Neural cell (in vitro differentiated cells): ENCODE results near the gene KIAA0753. TPM values are rescaled to one million over a fixed set of nuclear protein-coding genes. Genes with fewer than 3 reads are reported as not detected.

Source experiments
- H2AFZ ChIP-seq: fragments of 200-600, 300-800 bp; sonication (generic), shearing (Covaris generic); 2 replicates; pipeline ENCODE4 v1.6.0; 2014; ENCODE audit warnings: low read depth, mild to moderate bottlenecking, antibody characterized with exemption, low read length, moderate library complexity
- H3F3A ChIP-seq: fragments of 200-600 bp; shearing (Covaris generic); 2 replicates; pipeline ENCODE4 v1.6.1; 2016; ENCODE audit warnings: mild to moderate bottlenecking, moderate library complexity, mixed read lengths, antibody characterized with exemption, low read length; ENCODE audit not compliant: insufficient read depth, poor library complexity, severe bottlenecking
- H3K27ac ChIP-seq: fragments of 200-600, 300-800 bp; sonication (generic), shearing (Covaris generic); 2 replicates; pipeline ENCODE4 v1.5.1; 2014; ENCODE audit warnings: mild to moderate bottlenecking, low read length, moderate library complexity
- H3K27me3 ChIP-seq: fragments of 300-800, 200-600 bp; sonication (generic), shearing (Covaris generic); 2 replicates; pipeline ENCODE4 v1.6.0; 2014; ENCODE audit warnings: mild to moderate bottlenecking, low read depth, low read length, moderate library complexity; ENCODE audit not compliant: insufficient read depth
- H3K36me3 ChIP-seq: fragments of 300-800, 200-600 bp; sonication (generic), shearing (Covaris generic); 2 replicates; pipeline ENCODE4 v1.5.1; 2014; ENCODE audit warnings: mild to moderate bottlenecking, antibody characterized with exemption, low read length, moderate library complexity; ENCODE audit not compliant: insufficient read depth
- H3K4me2 ChIP-seq: fragments of 300-800, 200-600 bp; sonication (generic), shearing (Covaris generic); 2 replicates; pipeline ENCODE4 v1.6.0; 2014; ENCODE audit warnings: mild to moderate bottlenecking, low read length
- H3K4me3 ChIP-seq: fragments of 300-800, 200-600 bp; sonication (generic), shearing (Covaris generic); 2 replicates; pipeline ENCODE4 v1.5.1; 2014; ENCODE audit warnings: mild to moderate bottlenecking, low read length, moderate library complexity
- H3K79me2 ChIP-seq: fragments of 200-600 bp; shearing (Covaris generic); replicated peaks from 2 replicates; pipeline ENCODE4 v1.6.0; 2014; ENCODE audit warnings: mild to moderate bottlenecking, low read length, moderate library complexity; ENCODE audit not compliant: insufficient read depth
- H3K9ac ChIP-seq: fragments of 300-800, 200-600 bp; sonication (generic), shearing (Covaris generic); 2 replicates; pipeline ENCODE4 v1.6.1; 2016; ENCODE audit warnings: mild to moderate bottlenecking, low read length, mixed read lengths
- H3K9me2 ChIP-seq: fragments of 200-600 bp; shearing (Covaris generic); 2 replicates; pipeline ENCODE4 v1.6.1; 2016; ENCODE audit warnings: mild to moderate bottlenecking, low read length, mixed read lengths; ENCODE audit not compliant: insufficient read depth
- H3K9me3 ChIP-seq: fragments of 200-600, 300-800 bp; sonication (generic), shearing (Covaris generic); 2 replicates; pipeline ENCODE4 v1.6.1; 2016; ENCODE audit warnings: mild to moderate bottlenecking, mixed run types, low read length, moderate library complexity, mixed read lengths
- H4K20me1 ChIP-seq: fragments of 200-600 bp; shearing (Covaris generic); 2 replicates; pipeline ENCODE4 v1.6.1; 2016; ENCODE audit warnings: mild to moderate bottlenecking, mixed run types; ENCODE audit not compliant: insufficient read depth
- EP300 ChIP-seq: fragments of 450-650 bp; conservative IDR thresholded peaks from 2 replicates; pipeline ENCODE4 v1.6.1; 2014; ENCODE audit warnings: antibody characterized with exemption, mild to moderate bottlenecking, moderate library complexity; ENCODE audit not compliant: poor library complexity, severe bottlenecking
- EZH2 ChIP-seq: fragments of 200-600, 300-800 bp; shearing (Covaris generic), sonication (generic); IDR thresholded peaks from 2 replicates; pipeline ENCODE4 v1.6.1; 2014; ENCODE audit warnings: antibody characterized with exemption, low read length, borderline replicate concordance, mild to moderate bottlenecking; ENCODE audit not compliant: insufficient read depth, poor library complexity, severe bottlenecking
- MXI1 ChIP-seq: fragments of 450-650 bp; conservative IDR thresholded peaks from 2 replicates; pipeline ENCODE4 v1.6.1; 2014; ENCODE audit warnings: antibody characterized with exemption, mild to moderate bottlenecking; ENCODE audit not compliant: poor library complexity, severe bottlenecking
- POLR2AphosphoS5 ChIP-seq: IDR thresholded peaks from 2 replicates; pipeline ENCODE4 v1.6.1; 2012
- RAD21 ChIP-seq: fragments of 450-650 bp; conservative IDR thresholded peaks from 2 replicates; pipeline ENCODE4 v1.6.1; 2014; ENCODE audit warnings: antibody characterized with exemption, mild to moderate bottlenecking, moderate library complexity
- SMC3 ChIP-seq: fragments of 450-650 bp; conservative IDR thresholded peaks from 2 replicates; pipeline ENCODE4 v1.6.1; 2014; ENCODE audit warnings: antibody characterized with exemption, mild to moderate bottlenecking, moderate library complexity; ENCODE audit not compliant: poor library complexity
- TAF1 ChIP-seq: IDR thresholded peaks from 2 replicates; pipeline ENCODE4 v1.6.1; 2012; ENCODE audit warnings: low read depth
- polyA plus RNA-seq: library from polyadenylated mRNA; depleted of rRNA; stranded (reverse); fragments of >200 nt; gene quantifications from 2 replicates; pipeline ENCODE4 v1.2.3, GENCODE V29; 2014
- TF ChIP-seq, protein P1 (sequence below): fragments of 450-650 bp; IDR thresholded peaks from 2 replicates; pipeline ENCODE4 v1.5.1; 2014; ENCODE audit warnings: antibody characterized with exemption, mild to moderate bottlenecking, moderate library complexity; ENCODE audit not compliant: poor library complexity, severe bottlenecking
- TF ChIP-seq, protein P2 (sequence below): IDR thresholded peaks from 2 replicates; pipeline ENCODE4 v1.6.1; 2012; ENCODE audit warnings: borderline replicate concordance

Gene KIAA0753
- polyA plus RNA-seq, 1 donor from 2014 or later: 32.3 TPM

DNA sequence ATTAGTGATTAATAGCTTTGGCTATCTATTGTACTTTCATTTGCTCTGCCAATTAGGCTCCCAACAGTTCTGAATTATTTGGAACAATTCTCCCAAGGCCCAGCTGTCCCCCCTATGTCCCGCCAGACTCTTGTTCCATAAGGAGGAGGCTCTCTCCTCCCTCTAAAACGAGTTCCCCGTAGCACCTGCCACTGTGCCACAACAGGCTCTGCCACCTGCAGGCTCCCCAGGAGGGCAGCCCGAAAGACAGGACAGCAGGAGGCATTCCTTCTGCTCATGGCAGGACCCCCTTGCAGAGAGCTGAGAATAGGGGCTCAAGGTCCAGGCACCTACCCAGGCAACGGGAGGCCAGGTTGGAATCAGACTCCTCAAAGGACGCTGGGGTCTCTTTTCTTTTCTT, 93.2 kb downstream of the KIAA0753 start:
- Histone ChIP-seq H3K4me2 (no peak overlapping the region), H3K36me3 (no peaks in the 10 kb centered on the region), H2AFZ (no peak overlapping the region), H3K9me2 (no peaks in the 10 kb centered on the region), H3K27me3 (no peaks in the 10 kb centered on the region), H3K4me3 (no peak overlapping the region), H3K27ac (no peak overlapping the region), H3F3A (no peaks in the 10 kb centered on the region), H3K9me3 (no peaks in the 10 kb centered on the region), H3K9ac (no peak overlapping the region), H4K20me1 (no peaks in the 10 kb centered on the region), H3K79me2 (no peaks in the 10 kb centered on the region)
- TF ChIP-seq, protein P1, sequence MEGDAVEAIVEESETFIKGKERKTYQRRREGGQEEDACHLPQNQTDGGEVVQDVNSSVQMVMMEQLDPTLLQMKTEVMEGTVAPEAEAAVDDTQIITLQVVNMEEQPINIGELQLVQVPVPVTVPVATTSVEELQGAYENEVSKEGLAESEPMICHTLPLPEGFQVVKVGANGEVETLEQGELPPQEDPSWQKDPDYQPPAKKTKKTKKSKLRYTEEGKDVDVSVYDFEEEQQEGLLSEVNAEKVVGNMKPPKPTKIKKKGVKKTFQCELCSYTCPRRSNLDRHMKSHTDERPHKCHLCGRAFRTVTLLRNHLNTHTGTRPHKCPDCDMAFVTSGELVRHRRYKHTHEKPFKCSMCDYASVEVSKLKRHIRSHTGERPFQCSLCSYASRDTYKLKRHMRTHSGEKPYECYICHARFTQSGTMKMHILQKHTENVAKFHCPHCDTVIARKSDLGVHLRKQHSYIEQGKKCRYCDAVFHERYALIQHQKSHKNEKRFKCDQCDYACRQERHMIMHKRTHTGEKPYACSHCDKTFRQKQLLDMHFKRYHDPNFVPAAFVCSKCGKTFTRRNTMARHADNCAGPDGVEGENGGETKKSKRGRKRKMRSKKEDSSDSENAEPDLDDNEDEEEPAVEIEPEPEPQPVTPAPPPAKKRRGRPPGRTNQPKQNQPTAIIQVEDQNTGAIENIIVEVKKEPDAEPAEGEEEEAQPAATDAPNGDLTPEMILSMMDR: no peak
- TF ChIP-seq SMC3 (no peak), RAD21 (no peak), POLR2AphosphoS5 (no peak), MXI1 (no peak), EZH2 (no peak), TAF1 (no peak), EP300 (no peak)
- TF ChIP-seq, protein P2, sequence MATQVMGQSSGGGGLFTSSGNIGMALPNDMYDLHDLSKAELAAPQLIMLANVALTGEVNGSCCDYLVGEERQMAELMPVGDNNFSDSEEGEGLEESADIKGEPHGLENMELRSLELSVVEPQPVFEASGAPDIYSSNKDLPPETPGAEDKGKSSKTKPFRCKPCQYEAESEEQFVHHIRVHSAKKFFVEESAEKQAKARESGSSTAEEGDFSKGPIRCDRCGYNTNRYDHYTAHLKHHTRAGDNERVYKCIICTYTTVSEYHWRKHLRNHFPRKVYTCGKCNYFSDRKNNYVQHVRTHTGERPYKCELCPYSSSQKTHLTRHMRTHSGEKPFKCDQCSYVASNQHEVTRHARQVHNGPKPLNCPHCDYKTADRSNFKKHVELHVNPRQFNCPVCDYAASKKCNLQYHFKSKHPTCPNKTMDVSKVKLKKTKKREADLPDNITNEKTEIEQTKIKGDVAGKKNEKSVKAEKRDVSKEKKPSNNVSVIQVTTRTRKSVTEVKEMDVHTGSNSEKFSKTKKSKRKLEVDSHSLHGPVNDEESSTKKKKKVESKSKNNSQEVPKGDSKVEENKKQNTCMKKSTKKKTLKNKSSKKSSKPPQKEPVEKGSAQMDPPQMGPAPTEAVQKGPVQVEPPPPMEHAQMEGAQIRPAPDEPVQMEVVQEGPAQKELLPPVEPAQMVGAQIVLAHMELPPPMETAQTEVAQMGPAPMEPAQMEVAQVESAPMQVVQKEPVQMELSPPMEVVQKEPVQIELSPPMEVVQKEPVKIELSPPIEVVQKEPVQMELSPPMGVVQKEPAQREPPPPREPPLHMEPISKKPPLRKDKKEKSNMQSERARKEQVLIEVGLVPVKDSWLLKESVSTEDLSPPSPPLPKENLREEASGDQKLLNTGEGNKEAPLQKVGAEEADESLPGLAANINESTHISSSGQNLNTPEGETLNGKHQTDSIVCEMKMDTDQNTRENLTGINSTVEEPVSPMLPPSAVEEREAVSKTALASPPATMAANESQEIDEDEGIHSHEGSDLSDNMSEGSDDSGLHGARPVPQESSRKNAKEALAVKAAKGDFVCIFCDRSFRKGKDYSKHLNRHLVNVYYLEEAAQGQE: no peak

DNA sequence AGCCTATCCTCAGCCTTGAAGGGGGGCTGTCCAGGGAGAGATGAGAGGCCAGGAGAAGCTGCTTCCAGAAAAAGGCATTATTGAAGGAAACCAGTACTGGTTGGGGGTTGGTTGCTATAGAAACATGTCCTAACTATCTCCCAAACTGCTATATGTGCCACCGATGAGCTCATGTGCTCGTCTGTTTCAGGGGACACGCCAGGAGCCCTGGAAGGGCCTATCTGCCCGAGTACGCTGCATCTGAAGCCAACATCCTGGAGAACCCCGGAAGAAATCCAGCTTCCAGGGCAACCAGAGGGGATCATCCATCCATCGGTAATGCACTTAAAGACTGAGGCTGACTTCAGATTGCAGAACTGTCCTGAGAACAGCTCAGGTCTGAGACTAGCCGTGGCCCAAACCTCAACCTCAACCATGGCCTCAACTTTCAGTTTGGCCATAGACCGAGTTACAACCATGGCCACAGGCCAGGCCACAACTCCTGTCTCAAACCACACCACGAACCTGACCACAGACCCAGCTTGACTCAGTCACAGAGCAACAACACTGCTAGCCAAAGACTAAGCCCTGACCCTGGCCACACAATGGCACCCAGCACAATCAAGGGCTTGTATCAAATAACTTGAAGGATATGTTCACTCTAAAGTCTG, 94.3 kb downstream of the KIAA0753 start:
- Histone ChIP-seq H3K36me3 (no peaks in the 10 kb centered on the region), H3K27ac (no peak overlapping the region), H3K9ac (no peak overlapping the region), H3K9me2 (no peaks in the 10 kb centered on the region), H3K79me2 (no peaks in the 10 kb centered on the region), H3K9me3 (no peaks in the 10 kb centered on the region), H4K20me1 (no peaks in the 10 kb centered on the region), H3K27me3 (no peaks in the 10 kb centered on the region), H2AFZ (no peak overlapping the region), H3K4me3 (no peak overlapping the region), H3F3A (no peaks in the 10 kb centered on the region), H3K4me2 (no peak overlapping the region)
- TF ChIP-seq, protein P2: no peak
- no peak for TF ChIP-seq RAD21
- TF ChIP-seq SMC3: no peak
- no peak for TF ChIP-seq EZH2
- TF ChIP-seq MXI1: no peak
- TF ChIP-seq TAF1: no peak
